Measurements from ENCODE around the gene MYL5. TPM values are rescaled to one million over a fixed set of nuclear protein-coding genes. Genes with fewer than 3 reads are reported as not detected.

Gene MYL5
- total RNA-seq, 1 experiment from 2014 or later, result 11.7 TPM

- BruUV-seq (replicated peaks), result no TSS peak
- Histone ChIP-seq H3K27ac (ENCODE audit: low read depth, low read length, poor library complexity, severe bottlenecking) (no peak overlapping the region), H3K4me3 (ENCODE audit: low read depth, low read length, poor library complexity, severe bottlenecking) (no peak overlapping the region), H3K27me3 (replicated peaks; ENCODE audit: insufficient read depth, low read depth, low read length, poor library complexity) (no peaks in the 10 kb centered on the region), H3K36me3 (ENCODE audit: insufficient read depth, low read length, poor library complexity, severe bottlenecking) (no peaks in the 10 kb centered on the region), H3K9me3 (ENCODE audit: low read depth, low read length, poor library complexity, severe bottlenecking) (no peaks in the 10 kb centered on the region), H3K4me1 (ENCODE audit: insufficient read depth, low read length, poor library complexity, severe bottlenecking) (no peaks in the 10 kb centered on the region)
- TF ChIP-seq CTCF (conservative IDR thresholded peaks at IDR 0.05; ENCODE audit: low read depth, low read length) (no peak), EZH2 (IDR thresholded peaks at IDR 0.05; ENCODE audit: borderline replicate concordance, low read depth, low read length, poor library complexity, severe bottlenecking) (no peak)
- POLR2A ChIA-PET (ENCODE audit: low non-redundant PET), result no interaction called here
- DNase-seq (ENCODE audit: low spot score), result no peak
- intact Hi-C loops (cut with micrococcal nuclease; ENCODE audit: unreplicated experiment), result no loop called here
- CTCF ChIA-PET, result no interaction called here
Measured at GRCh38 chr4:655464-656151, 18.7 kb upstream of the MYL5 start.

DNA sequence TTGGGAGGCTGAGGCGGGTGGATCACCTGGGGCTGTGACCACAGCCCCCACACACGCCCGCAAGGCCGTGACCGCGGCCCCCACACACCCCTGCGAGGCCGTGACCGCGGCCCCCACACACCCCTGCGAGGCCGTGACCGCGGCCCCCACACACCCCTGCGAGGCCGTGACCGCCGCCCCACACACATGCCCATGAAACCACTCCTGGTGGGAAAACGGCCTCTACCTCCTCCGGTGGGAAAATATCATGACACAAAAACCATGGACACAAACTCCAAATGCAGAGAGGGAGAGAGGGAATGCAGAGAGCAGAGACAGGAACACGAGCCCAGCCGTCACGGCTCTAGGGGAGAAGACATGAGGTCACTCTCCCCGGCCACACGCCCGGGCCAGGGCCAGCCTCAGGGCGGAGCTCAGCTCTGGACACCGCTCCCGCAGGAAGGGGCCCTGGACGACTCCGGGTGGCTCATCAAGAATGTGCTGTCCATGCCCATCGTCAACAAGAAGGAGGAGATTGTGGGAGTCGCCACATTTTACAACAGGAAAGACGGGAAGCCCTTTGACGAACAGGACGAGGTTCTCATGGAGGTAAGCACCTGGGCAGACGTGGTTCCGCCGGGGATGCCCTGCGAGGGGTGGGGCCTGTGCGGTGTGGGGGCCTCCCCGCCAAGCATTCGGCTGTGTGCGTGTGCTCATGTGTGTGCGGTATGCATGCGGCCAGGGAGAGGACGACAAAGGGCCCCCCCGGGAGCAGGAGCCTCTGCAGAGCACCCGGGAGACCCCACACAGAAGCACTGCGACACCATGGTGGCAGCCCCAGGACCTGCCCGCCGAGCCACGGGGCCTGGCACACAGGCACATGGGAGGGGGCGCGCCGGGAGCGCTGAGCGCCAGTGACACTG, 17.7 kb upstream of the MYL5 start:
- TF ChIP-seq EZH2 (IDR thresholded peaks at IDR 0.05; ENCODE audit: borderline replicate concordance, low read depth, low read length, poor library complexity, severe bottlenecking) (no peak), CTCF (conservative IDR thresholded peaks at IDR 0.05; ENCODE audit: low read depth, low read length) (no peak)
- BruUV-seq (replicated peaks), result no TSS peak
- no peak for DNase-seq (ENCODE audit: low spot score)
- intact Hi-C loops (cut with micrococcal nuclease; ENCODE audit: unreplicated experiment), result no loop called here
- Histone ChIP-seq H3K9me3 (ENCODE audit: low read depth, low read length, poor library complexity, severe bottlenecking) (no peaks in the 10 kb centered on the region), H3K36me3 (ENCODE audit: insufficient read depth, low read length, poor library complexity, severe bottlenecking) (no peaks in the 10 kb centered on the region), H3K27me3 (replicated peaks; ENCODE audit: insufficient read depth, low read depth, low read length, poor library complexity) (no peaks in the 10 kb centered on the region), H3K4me3 (ENCODE audit: low read depth, low read length, poor library complexity, severe bottlenecking) (no peak overlapping the region), H3K4me1 (ENCODE audit: insufficient read depth, low read length, poor library complexity, severe bottlenecking) (no peaks in the 10 kb centered on the region), H3K27ac (ENCODE audit: low read depth, low read length, poor library complexity, severe bottlenecking) (no peak overlapping the region)
- CTCF ChIA-PET, result no interaction called here
- POLR2A ChIA-PET (ENCODE audit: low non-redundant PET), result no interaction called here

GRCh38 chr4:657338-657833, 17.0 kb upstream of the MYL5 start:
- no peak overlapping the region for H3K4me3 ChIP-seq (ENCODE audit: low read depth, low read length, poor library complexity, severe bottlenecking)
- CTCF ChIA-PET, result no interaction called here
- POLR2A ChIA-PET (ENCODE audit: low non-redundant PET), result no interaction called here
- no peaks in the 10 kb centered on the region for H3K36me3 ChIP-seq (ENCODE audit: insufficient read depth, low read length, poor library complexity, severe bottlenecking)
- H3K27me3 ChIP-seq (replicated peaks; ENCODE audit: insufficient read depth, low read depth, low read length, poor library complexity), result no peaks in the 10 kb centered on the region
- TF ChIP-seq CTCF (conservative IDR thresholded peaks at IDR 0.05; ENCODE audit: low read depth, low read length), result no peak
- TF ChIP-seq EZH2 (IDR thresholded peaks at IDR 0.05; ENCODE audit: borderline replicate concordance, low read depth, low read length, poor library complexity, severe bottlenecking), result no peak
- H3K9me3 ChIP-seq (ENCODE audit: low read depth, low read length, poor library complexity, severe bottlenecking), result no peaks in the 10 kb centered on the region
- H3K27ac ChIP-seq (ENCODE audit: low read depth, low read length, poor library complexity, severe bottlenecking), result no peak overlapping the region
- H3K4me1 ChIP-seq (ENCODE audit: insufficient read depth, low read length, poor library complexity, severe bottlenecking), result no peaks in the 10 kb centered on the region
- no TSS peak for BruUV-seq (replicated peaks)
- intact Hi-C loops (cut with micrococcal nuclease; ENCODE audit: unreplicated experiment), result no loop called here
- DNase-seq (ENCODE audit: low spot score), result no peak

All from A673 (cell line).